ENCODE results near the gene RARB. TPM values are rescaled to one million over a fixed set of nuclear protein-coding genes. Genes with fewer than 3 reads are reported as not detected.
A peak's percentile ranks its signal among the peaks of the same experiment; 100 is the strongest.

The RARB gene
- total RNA-seq, 4 donors from 2014 or later: 13.1 to 45.8 (median 25.3) TPM

GRCh38 chr3:25397150-25397549 lies 30.9 kb upstream of the RARB start:
- ATAC-seq: no peak
- TF ChIP-seq POLR2AphosphoS5 (IDR thresholded peaks at IDR 0.05) (no peak), POLR2A (IDR thresholded peaks at IDR 0.05) (no peak), CTCF (IDR thresholded peaks at IDR 0.05) (no peak), EP300 (IDR thresholded peaks at IDR 0.05) (no peak)
- WGBS, 2 donors (ENCODE audit: low coverage in 1 of 2): 100% methylated on average over 2 of the region's 2 CpGs
- Histone ChIP-seq H3K27me3 (no peaks in the 10 kb centered on the region), H3K36me3 (no peaks in the 10 kb centered on the region), H3K4me1 (peaks cover 0 to 10% (median 0%) of the 10 kb centered on the region in 3 donors), H3K9me3 (peaks cover 0 to 7% (median 0%) of the 10 kb centered on the region in 3 donors), H3K4me3 (no peak overlapping the region), H3K27ac (no peak overlapping the region)

GRCh38 chr3:25400587-25400986 lies 27.5 kb upstream of the RARB start:
- H3K27ac ChIP-seq: peak overlapping the region in 2 of 4 donors; percentile 16 to 28
- TF ChIP-seq POLR2A (IDR thresholded peaks at IDR 0.05): no peak
- TF ChIP-seq CTCF (IDR thresholded peaks at IDR 0.05): no peak
- no peak for TF ChIP-seq POLR2AphosphoS5 (IDR thresholded peaks at IDR 0.05)
- no peak for TF ChIP-seq EP300 (IDR thresholded peaks at IDR 0.05)
- H3K9me3 ChIP-seq: no peaks in the 10 kb centered on the region
- H3K36me3 ChIP-seq: no peaks in the 10 kb centered on the region
- H3K27me3 ChIP-seq: no peaks in the 10 kb centered on the region
- ATAC-seq: no peak
- H3K4me1 ChIP-seq: peaks cover 0 to 20% (median 0%) of the 10 kb centered on the region in 3 donors
- WGBS, 2 donors (ENCODE audit: low coverage in 1 of 2): 36 to 42% methylated on average over 1 of the region's 1 CpG
- no peak overlapping the region for H3K4me3 ChIP-seq

- H3K27ac ChIP-seq: peak overlapping the region in 3 of 4 donors; percentile 43 to 58 (median 58)
- TF ChIP-seq POLR2AphosphoS5 (IDR thresholded peaks at IDR 0.05) (no peak), CTCF (IDR thresholded peaks at IDR 0.05) (no peak), POLR2A (IDR thresholded peaks at IDR 0.05) (no peak), EP300 (IDR thresholded peaks at IDR 0.05) (no peak)
These were observed 24.1 kb upstream of the RARB start for GRCh38 chr3:25403968-25404367.

DNA sequence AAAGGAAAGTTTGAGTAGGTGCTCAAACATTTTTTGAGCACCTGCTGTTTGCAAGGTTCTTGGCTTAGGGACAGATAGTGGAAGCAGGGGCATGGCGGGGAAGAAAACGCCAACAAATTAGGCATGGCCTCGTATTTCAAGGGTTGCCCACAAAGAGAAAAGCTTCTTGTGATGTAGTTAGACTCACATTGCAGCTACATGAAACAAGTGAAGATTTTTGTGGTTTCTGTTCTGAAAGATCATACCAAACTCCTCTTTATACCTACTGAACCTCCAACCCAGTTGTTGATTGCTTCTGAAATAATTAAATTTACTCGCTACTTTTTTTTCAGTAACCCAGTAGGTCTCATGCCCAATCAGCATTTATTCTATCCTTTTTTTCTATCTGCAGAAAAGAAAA lies 23.5 kb upstream of the RARB start:
- no peak for ATAC-seq
- no peak overlapping the region for H3K4me3 ChIP-seq
- 73 to 86% methylated on average over 4 of the region's 4 CpGs for WGBS, 2 donors (ENCODE audit: low coverage in 1 of 2)
- H3K4me1 ChIP-seq: peaks cover 0 to 20% (median 0%) of the 10 kb centered on the region in 3 donors
- no peaks in the 10 kb centered on the region for H3K36me3 ChIP-seq
- H3K27me3 ChIP-seq: no peaks in the 10 kb centered on the region
- TF ChIP-seq EP300 (IDR thresholded peaks at IDR 0.05) (no peak), CTCF (IDR thresholded peaks at IDR 0.05) (no peak), POLR2AphosphoS5 (IDR thresholded peaks at IDR 0.05) (no peak), POLR2A (IDR thresholded peaks at IDR 0.05) (no peak)
- no peaks in the 10 kb centered on the region for H3K9me3 ChIP-seq
- peak overlapping the region in 3 of 4 donors; percentile 43 to 58 (median 58) for H3K27ac ChIP-seq

More at GRCh38 chr3:25403968-25404367, 24.1 kb upstream of the RARB start:
- H3K4me1 ChIP-seq: peaks cover 0 to 20% (median 0%) of the 10 kb centered on the region in 3 donors
- no peaks in the 10 kb centered on the region for H3K36me3 ChIP-seq
- H3K27me3 ChIP-seq: no peaks in the 10 kb centered on the region
- H3K4me3 ChIP-seq: no peak overlapping the region
- peak; percentile 36 for ATAC-seq
- 35 to 36% methylated on average over 4 of the region's 4 CpGs for WGBS, 2 donors (ENCODE audit: low coverage in 1 of 2)
- no peaks in the 10 kb centered on the region for H3K9me3 ChIP-seq

DNA sequence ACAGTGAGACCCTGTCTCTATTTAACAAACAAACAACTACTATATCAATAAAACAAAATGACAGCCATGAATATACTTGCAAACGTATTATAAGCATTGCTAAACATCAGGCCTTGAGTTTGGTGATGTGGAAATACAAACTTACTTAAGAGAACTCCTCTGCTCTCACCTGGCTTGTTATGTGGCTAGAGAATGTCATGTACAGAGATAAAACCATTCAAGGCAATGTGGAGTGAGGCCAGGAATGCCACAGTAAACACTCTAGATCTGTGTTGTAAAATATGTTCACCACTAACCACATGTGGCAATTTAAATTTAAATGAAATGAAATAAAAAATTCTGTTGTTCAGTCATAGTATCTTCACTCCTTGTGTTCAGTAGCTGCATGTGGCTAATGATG lies 22.7 kb upstream of the RARB start:
- no peak for ATAC-seq
- peaks cover 0 to 16% (median 0%) of the 10 kb centered on the region in 3 donors for H3K4me1 ChIP-seq
- no peak for TF ChIP-seq POLR2AphosphoS5 (IDR thresholded peaks at IDR 0.05)
- no peak for TF ChIP-seq CTCF (IDR thresholded peaks at IDR 0.05)
- TF ChIP-seq EP300 (IDR thresholded peaks at IDR 0.05): no peak
- no peak for TF ChIP-seq POLR2A (IDR thresholded peaks at IDR 0.05)
- H3K27ac ChIP-seq: no peak overlapping the region
- no peaks in the 10 kb centered on the region for H3K36me3 ChIP-seq
- no peak overlapping the region for H3K4me3 ChIP-seq
- H3K27me3 ChIP-seq: no peaks in the 10 kb centered on the region
- H3K9me3 ChIP-seq: no peaks in the 10 kb centered on the region
- WGBS, 2 donors (ENCODE audit: low coverage in 1 of 2): 57 to 75% methylated on average over 1 of the region's 1 CpG
